Measurements from ENCODE around the gene RRP15.
A peak's percentile ranks its signal among the peaks of the same experiment; 100 is the strongest.

The RRP15 gene

GRCh38 chr1:218364028-218364710 is 79.1 kb downstream of the RRP15 start:
- DNase-seq, result no peak

GRCh38 chr1:218365226-218365999 is 80.3 kb downstream of the RRP15 start:
- no peak for DNase-seq

GRCh38 chr1:218366322-218367052 is 81.4 kb downstream of the RRP15 start:
- no peak for DNase-seq

- DNase-seq, result no peak
Measured at GRCh38 chr1:218367118-218367517, 82.0 kb downstream of the RRP15 start.

- no peak for DNase-seq
Measured at GRCh38 chr1:218368686-218369085, 83.6 kb downstream of the RRP15 start.

- no peak for DNase-seq
Measured at GRCh38 chr1:218369688-218370511, 84.8 kb downstream of the RRP15 start.

- DNase-seq, result no peak
Measured at GRCh38 chr1:218371927-218372672, 87.0 kb downstream of the RRP15 start.

- no peak for DNase-seq
Measured at GRCh38 chr1:218374401-218375353, 89.6 kb downstream of the RRP15 start.

- DNase-seq, result no peak
Measured at GRCh38 chr1:218376722-218377121, 91.6 kb downstream of the RRP15 start.

- DNase-seq, result peak; percentile 84
Measured at GRCh38 chr1:218377143-218377660, 92.1 kb downstream of the RRP15 start.

- no peak for DNase-seq
Measured at GRCh38 chr1:218380125-218380977, 95.3 kb downstream of the RRP15 start.

GRCh38 chr1:218382261-218382660 is 97.2 kb downstream of the RRP15 start:
- no peak for DNase-seq

GRCh38 chr1:218383051-218383450 is 98.0 kb downstream of the RRP15 start:
- no peak for DNase-seq

GRCh38 chr1:218383681-218384080 is 98.6 kb downstream of the RRP15 start:
- no peak for DNase-seq

- no peak for DNase-seq
Measured at GRCh38 chr1:218384581-218384993, 99.5 kb downstream of the RRP15 start.
